ENCODE data around the gene FNDC3A. TPM values are rescaled to one million over a fixed set of nuclear protein-coding genes. Genes with fewer than 3 reads are reported as not detected.
"Not testable (repeated sequence)": the region's sequence is repeated elsewhere in the genome, so short reads cannot be mapped to it uniquely, and the experiment has no call there.

Gene FNDC3A
- polyA plus RNA-seq, 1 donor from 2014 or later: 8.9 TPM

DNA sequence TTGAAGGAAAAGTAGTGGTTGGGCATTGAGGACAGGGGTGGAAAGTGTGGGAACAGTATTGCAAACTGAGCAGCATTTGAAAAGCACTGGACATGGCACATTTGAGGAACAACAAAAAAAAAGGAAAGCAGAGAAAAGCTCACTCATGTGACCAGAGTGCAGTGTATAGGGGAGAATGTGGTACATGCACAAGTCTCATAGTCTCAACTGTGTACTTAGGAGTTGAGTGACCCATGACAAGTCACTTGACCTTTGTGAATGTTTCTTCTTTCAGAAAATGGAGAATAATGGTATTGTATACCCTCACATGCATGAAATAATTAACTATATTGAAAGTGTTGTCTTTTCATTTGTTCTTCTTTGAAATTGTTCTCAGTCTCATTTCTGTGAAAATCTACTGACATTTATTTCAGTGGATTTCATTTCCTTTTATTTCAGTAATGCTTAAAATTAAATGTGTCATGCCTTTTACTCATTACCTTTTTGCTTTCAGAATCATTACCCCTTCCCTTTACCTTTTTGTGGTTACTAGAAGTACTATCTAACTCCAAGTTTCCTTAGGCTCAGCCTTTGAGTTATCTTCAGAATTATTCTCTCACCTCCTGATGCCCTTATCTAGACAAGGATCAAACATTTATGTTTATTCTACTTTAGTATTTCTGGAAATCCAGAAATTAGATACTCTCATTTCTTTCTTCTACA lies 165.3 kb downstream of the FNDC3A start:
- Mint-ChIP-seq H3K27me3 (no peaks in the 10 kb centered on the region), H3K27ac (peak overlapping the region in 1 of 3 donors; percentile 65), H3K36me3 (peaks cover 7% of the 10 kb centered on the region), H3K4me1 (peaks cover 0 to 3% (median 2%) of the 10 kb centered on the region in 3 donors), H3K4me3 (no peak overlapping the region), H3K9me3 (no peaks in the 10 kb centered on the region)

- H3K36me3 Mint-ChIP-seq: peaks cover 20% of the 10 kb centered on the region
- H3K27ac Mint-ChIP-seq: peak overlapping the region; percentile 46 to 57 (median 52)
- peaks cover 2 to 14% (median 6%) of the 10 kb centered on the region in 3 donors for H3K4me1 Mint-ChIP-seq
- peak overlapping the region in 1 of 4 donors; percentile 52 for H3K4me3 Mint-ChIP-seq
- H3K27me3 Mint-ChIP-seq: no peaks in the 10 kb centered on the region
- H3K9me3 Mint-ChIP-seq: peaks cover 1 to 6% (median 4%) of the 10 kb centered on the region in 3 donors
Observed at GRCh38 chr13:49146950-49147355, 171.2 kb downstream of the FNDC3A start.

GRCh38 chr13:49148405-49148804 lies 172.7 kb downstream of the FNDC3A start:
- Mint-ChIP-seq H3K27ac (no peak overlapping the region), H3K4me3 (no peak overlapping the region), H3K4me1 (peaks cover 2 to 14% (median 6%) of the 10 kb centered on the region in 3 donors)

DNA sequence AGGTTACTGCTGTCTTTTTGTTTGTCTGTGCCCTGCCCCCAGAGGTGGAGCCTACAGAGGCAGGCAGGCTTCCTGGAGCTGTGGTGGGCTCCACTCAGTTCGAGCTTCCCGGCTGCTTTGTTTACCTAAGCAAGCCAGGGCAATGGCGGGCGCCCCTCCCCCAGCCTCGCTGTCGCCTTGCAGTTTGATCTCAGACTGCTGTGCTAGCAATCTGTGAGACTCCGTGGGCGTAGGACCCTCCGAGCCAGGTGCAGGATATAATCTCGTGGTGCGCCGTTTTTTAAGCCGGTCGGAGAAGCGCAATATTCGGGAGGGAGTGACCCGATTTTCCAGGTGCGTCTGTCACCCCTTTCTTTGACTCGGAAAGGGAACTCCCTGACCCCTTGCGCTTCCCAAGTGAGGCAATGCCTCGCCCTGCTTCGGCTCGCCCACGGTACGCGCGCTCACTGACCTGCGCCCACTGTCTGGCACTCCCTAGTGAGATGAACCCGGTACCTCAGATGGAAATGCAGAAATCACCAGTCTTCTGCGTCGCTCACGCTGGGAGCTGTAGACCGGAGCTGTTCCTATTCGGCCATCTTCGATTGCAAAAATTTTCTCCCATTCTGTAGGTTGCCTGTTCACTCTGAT lies 182.4 kb downstream of the FNDC3A start:
- peak overlapping the region in 1 of 3 donors; percentile 39 for H3K27ac Mint-ChIP-seq
- not testable (repeated sequence) for H3K4me3 Mint-ChIP-seq, H3K27me3 Mint-ChIP-seq, H3K9me3 Mint-ChIP-seq, H3K4me1 Mint-ChIP-seq, H3K36me3 Mint-ChIP-seq

More at GRCh38 chr13:49148405-49148804, 172.7 kb downstream of the FNDC3A start:
- peaks cover 20% of the 10 kb centered on the region for H3K36me3 Mint-ChIP-seq
- peaks cover 1 to 6% (median 4%) of the 10 kb centered on the region in 3 donors for H3K9me3 Mint-ChIP-seq
- H3K27me3 Mint-ChIP-seq: no peaks in the 10 kb centered on the region

DNA sequence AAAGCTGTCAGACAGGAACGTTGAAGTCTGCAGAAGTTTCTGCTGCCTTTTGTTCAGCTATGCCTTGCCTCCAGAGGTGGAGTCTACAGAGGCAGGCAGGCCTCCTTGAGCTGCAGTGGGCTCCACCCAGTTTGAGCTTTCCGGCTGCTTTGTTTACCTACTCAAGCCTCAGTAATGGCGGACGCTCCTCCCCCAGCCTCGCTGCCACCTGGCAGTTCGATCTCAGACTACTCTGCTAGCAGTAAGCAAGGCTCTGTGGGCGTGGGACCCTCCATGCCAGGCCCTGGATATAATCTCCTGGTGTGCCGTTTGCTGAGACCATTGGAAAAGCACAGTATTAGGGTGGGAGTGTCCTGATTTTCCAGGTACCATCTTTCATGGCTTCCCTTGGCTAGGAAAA lies 187.4 kb downstream of the FNDC3A start:
- not testable (repeated sequence) for H3K27me3 Mint-ChIP-seq, H3K4me1 Mint-ChIP-seq, H3K4me3 Mint-ChIP-seq, H3K27ac Mint-ChIP-seq
- peaks cover 4 to 14% (median 13%) of the 10 kb centered on the region in 3 donors for H3K9me3 Mint-ChIP-seq
- H3K36me3 Mint-ChIP-seq: peaks cover 17% of the 10 kb centered on the region

DNA sequence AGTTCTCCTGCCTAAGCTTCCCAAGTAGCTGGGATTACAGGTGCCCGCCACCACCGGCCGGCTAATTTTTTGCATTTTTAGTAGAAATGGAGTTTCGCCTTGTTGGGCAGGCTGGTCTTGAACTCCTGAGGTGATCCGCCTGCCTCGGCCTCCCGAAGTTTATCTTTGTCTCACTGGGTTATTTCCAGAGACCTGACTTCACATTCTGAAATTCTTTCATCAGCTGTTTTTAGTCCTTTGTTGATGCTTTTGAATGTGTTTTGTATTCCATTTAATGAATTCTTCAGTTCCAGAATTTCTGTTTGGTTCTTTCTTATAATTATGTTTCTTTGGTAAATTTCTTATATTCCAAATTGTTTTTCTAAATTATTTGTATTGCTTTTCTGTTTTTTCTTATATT lies 189.0 kb downstream of the FNDC3A start:
- Mint-ChIP-seq H3K9me3 (peaks cover 4 to 14% (median 13%) of the 10 kb centered on the region in 3 donors), H3K27ac (no peak overlapping the region), H3K4me3 (peak overlapping the region in 1 of 4 donors; percentile 23), H3K4me1 (peaks cover 0 to 7% (median 0%) of the 10 kb centered on the region in 3 donors), H3K27me3 (no peaks in the 10 kb centered on the region), H3K36me3 (peaks cover 17% of the 10 kb centered on the region)

DNA sequence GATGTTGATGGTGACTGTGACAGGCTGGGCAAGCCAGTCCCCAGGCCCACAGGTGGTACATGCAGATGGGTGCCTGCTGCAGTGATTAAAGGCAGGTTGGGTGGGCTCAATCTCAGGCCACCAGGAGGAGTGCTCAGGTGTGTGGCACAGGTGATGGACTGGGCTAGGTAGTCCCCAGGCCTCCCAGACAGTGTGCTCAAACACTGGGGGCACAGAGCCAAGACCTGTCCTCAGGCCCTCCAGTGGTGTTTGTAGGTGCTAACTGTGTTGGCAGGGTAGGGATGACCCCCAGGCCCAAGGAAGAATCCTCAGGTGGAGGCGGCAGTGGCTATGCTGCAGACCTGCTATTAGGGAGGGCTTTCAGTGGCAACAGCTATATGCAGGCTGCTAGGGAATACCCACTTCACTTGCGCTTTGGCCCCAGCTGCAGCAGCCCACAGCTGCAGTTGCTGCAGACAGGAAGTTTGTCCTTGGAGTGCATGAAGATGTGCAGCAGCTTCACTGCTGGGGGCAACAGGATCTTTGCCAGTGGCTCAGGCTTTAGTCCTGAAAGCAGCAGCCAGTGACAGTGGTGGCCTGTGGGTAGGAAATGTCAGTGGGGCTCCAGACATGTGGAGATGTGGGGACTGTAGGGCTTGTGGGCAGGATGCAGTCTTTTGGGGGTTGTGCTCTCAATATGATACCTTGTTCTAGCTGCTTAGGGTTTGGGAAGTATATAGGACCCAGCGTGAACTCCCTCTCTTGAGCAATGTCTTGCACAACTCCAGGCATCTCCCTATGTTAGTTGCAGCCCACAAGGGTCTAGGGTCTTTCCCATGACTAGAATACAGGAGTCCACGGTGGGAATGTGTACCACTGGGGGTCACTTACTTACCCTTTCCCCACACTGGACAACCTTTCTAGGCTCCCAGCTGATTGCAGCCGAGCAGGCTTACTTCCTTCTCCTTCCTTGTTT lies 190.4 kb downstream of the FNDC3A start:
- Mint-ChIP-seq H3K27ac (no peak overlapping the region), H3K9me3 (peaks cover 4 to 14% (median 13%) of the 10 kb centered on the region in 3 donors), H3K4me3 (no peak overlapping the region), H3K27me3 (no peaks in the 10 kb centered on the region), H3K4me1 (peaks cover 0 to 3% (median 0%) of the 10 kb centered on the region in 3 donors), H3K36me3 (peaks cover 17% of the 10 kb centered on the region)

DNA sequence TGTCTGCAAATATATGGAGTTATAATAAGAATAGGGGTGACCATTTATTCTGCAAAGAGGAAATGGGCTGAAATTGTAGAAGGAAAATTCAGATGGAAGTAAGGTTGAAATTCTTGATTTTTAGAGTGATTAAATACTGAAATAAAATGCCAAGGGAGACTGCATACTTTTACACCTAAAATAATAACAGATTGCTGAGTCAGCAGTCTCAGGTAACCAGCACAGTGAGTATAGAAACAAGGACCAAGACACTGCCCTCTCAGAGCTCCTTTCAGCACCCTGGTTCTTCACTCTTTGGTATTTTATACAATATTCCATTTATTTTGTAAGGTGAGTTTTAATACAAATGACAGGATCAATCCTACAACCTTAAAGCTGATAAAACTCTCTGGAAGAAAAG lies 195.6 kb downstream of the FNDC3A start:
- no peaks in the 10 kb centered on the region for H3K4me1 Mint-ChIP-seq
- no peak overlapping the region for H3K4me3 Mint-ChIP-seq
- H3K27ac Mint-ChIP-seq: no peak overlapping the region
- peaks cover 7% of the 10 kb centered on the region for H3K36me3 Mint-ChIP-seq
- no peaks in the 10 kb centered on the region for H3K9me3 Mint-ChIP-seq
- no peaks in the 10 kb centered on the region for H3K27me3 Mint-ChIP-seq

- H3K4me1 Mint-ChIP-seq: peaks cover 0 to 2% (median 0%) of the 10 kb centered on the region in 3 donors
- H3K27me3 Mint-ChIP-seq: no peaks in the 10 kb centered on the region
- H3K27ac Mint-ChIP-seq: no peak overlapping the region
- H3K9me3 Mint-ChIP-seq: no peaks in the 10 kb centered on the region
- peaks cover 9% of the 10 kb centered on the region for H3K36me3 Mint-ChIP-seq
- no peak overlapping the region for H3K4me3 Mint-ChIP-seq
Observed at GRCh38 chr13:49183672-49184325, 208.1 kb downstream of the FNDC3A start.

DNA sequence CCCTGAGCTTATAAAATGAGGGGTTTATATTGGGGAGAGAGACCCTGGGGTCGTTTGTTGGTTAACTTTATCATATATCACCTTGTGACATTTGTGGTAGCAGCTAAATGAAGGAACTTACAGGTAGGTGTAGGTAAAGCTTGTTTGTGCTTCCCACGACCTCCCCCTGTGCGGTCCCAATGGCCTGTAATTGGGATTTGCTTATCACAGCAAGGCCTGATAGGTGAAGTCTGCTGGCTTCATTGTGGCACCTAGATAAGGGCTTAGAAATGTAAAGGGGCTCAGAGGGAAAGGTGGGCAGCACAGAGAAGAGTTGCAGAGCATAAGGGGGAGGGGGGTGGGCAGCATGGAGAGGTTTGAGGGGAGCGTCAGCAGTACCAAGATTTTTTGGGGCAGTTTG lies 208.9 kb downstream of the FNDC3A start:
- Mint-ChIP-seq H3K4me3 (no peak overlapping the region), H3K9me3 (no peaks in the 10 kb centered on the region), H3K27me3 (no peaks in the 10 kb centered on the region), H3K27ac (no peak overlapping the region), H3K36me3 (peaks cover 6% of the 10 kb centered on the region), H3K4me1 (peaks cover 0 to under 1% (median 0%) of the 10 kb centered on the region in 3 donors)

- Mint-ChIP-seq H3K27ac (peak overlapping the region in 1 of 3 donors; percentile 47), H3K4me3 (no peak overlapping the region), H3K4me1 (no peaks in the 10 kb centered on the region), H3K36me3 (peaks cover 5% of the 10 kb centered on the region), H3K9me3 (no peaks in the 10 kb centered on the region), H3K27me3 (no peaks in the 10 kb centered on the region)
Observed at GRCh38 chr13:49185264-49185663, 209.6 kb downstream of the FNDC3A start.

- H3K4me3 Mint-ChIP-seq: no peak overlapping the region
- no peaks in the 10 kb centered on the region for H3K4me1 Mint-ChIP-seq
- no peak overlapping the region for H3K27ac Mint-ChIP-seq
- no peaks in the 10 kb centered on the region for H3K27me3 Mint-ChIP-seq
- peaks cover 9% of the 10 kb centered on the region for H3K36me3 Mint-ChIP-seq
- no peaks in the 10 kb centered on the region for H3K9me3 Mint-ChIP-seq
Observed at GRCh38 chr13:49190901-49191300, 215.2 kb downstream of the FNDC3A start.

GRCh38 chr13:49206641-49207040 lies 230.9 kb downstream of the FNDC3A start:
- H3K9me3 Mint-ChIP-seq: no peaks in the 10 kb centered on the region
- H3K36me3 Mint-ChIP-seq: peaks cover 7% of the 10 kb centered on the region
- H3K27me3 Mint-ChIP-seq: no peaks in the 10 kb centered on the region
- H3K4me1 Mint-ChIP-seq: no peaks in the 10 kb centered on the region
- no peak overlapping the region for H3K27ac Mint-ChIP-seq
- no peak overlapping the region for H3K4me3 Mint-ChIP-seq

DNA sequence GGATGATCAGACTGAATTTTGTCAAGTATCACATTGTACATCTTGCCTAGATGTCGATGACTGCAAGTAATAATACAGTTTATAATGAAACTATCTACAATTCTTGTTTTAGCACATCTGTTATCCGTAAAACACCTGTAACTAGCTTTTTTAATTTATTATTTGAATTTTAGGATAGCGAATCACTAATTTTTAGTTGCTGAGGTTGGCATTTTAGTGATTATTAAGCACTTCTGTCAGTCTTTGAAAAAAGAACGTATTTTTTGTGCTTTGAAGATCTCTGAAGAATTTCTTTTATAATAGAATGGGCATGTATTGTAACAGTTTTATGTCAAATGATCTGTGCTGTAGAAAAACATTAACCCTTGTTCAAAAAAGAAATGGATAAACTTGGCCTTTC lies 232.9 kb downstream of the FNDC3A start:
- H3K4me1 Mint-ChIP-seq: peaks cover 3 to 8% (median 4%) of the 10 kb centered on the region in 3 donors
- no peaks in the 10 kb centered on the region for H3K9me3 Mint-ChIP-seq
- H3K27me3 Mint-ChIP-seq: no peaks in the 10 kb centered on the region
- no peak overlapping the region for H3K27ac Mint-ChIP-seq
- H3K36me3 Mint-ChIP-seq: peaks cover 11% of the 10 kb centered on the region
- no peak overlapping the region for H3K4me3 Mint-ChIP-seq
